Measurements from ENCODE around the gene CAMK1D. TPM values are rescaled to one million over a fixed set of nuclear protein-coding genes. Genes with fewer than 3 reads are reported as not detected.

Gene CAMK1D
- total RNA-seq, 6 experiments from 2014 or later = 5.3 to 10.8 (median 9.5) TPM

GRCh38 chr10:12409613-12410012 lies 60.3 kb downstream of the CAMK1D start:
- peak; percentile 25 to 56 (median 27) for ATAC-seq
- TF ChIP-seq POLR2A (IDR thresholded peaks at IDR 0.05) (no peak), CTCF (IDR thresholded peaks at IDR 0.05) (no peak)
- H3K27ac ChIP-seq = no peak overlapping the region
- intact Hi-C loops (cut with DNase I) = no loop called here
- H3K36me3 ChIP-seq = no peaks in the 10 kb centered on the region
- no peak for DNase-seq
- no peaks in the 10 kb centered on the region for H3K9me3 ChIP-seq
- no peak overlapping the region for H3K4me3 ChIP-seq
- H3K27me3 ChIP-seq = no peaks in the 10 kb centered on the region
- peaks cover 0 to 19% (median 3%) of the 10 kb centered on the region in 4 donors for H3K4me1 ChIP-seq
- 37% methylated on average over 5 of the region's 5 CpGs for WGBS (ENCODE audit: insufficient coverage, low coverage, low lambda C conversion rate, missing lambda C conversion rate)

DNA sequence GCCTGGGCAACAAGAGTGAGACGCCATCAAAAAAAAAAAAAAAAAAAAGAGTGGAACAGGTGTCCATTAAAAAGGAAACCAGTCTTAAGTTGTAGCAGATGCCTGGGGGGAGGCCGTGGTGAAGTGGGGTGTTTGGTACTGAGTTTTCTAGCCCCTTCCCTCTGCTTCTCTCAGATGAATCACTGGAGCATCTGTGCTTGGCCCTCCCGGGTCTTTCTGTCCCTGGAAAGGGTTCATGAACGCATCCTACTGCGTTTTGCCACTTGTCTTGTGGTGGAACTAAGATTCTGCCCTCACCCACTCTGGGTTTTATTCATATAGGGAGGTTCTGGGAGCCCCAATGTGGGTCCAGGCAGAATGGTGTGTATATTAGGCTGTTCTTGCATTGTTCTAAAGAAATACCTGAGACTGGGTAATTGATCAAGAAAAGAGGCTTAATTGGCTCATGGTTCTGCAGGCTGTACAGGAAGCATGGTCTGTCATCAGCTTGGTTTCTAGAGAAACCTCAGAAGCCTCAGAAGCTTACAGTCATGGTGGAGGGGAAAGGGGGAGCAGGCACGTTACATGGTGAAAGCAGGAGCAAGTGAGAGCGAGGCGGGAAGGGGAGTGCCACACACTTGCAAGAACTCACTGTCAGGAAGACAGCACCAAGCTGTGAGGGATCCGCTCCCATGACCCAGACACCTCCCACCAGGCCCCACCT lies 63.5 kb downstream of the CAMK1D start:
- Histone ChIP-seq H3K27ac (no peak overlapping the region), H3K36me3 (no peaks in the 10 kb centered on the region), H3K4me1 (peaks cover 0 to 10% (median 3%) of the 10 kb centered on the region in 4 donors), H3K27me3 (no peaks in the 10 kb centered on the region), H3K9me3 (no peaks in the 10 kb centered on the region), H3K4me3 (no peak overlapping the region)
- no peak for DNase-seq
- intact Hi-C loops (cut with DNase I) = no loop called here
- 85% methylated on average over 9 of the region's 9 CpGs for WGBS (ENCODE audit: insufficient coverage, low coverage, low lambda C conversion rate, missing lambda C conversion rate)
- TF ChIP-seq CTCF (IDR thresholded peaks at IDR 0.05) (no peak), POLR2A (IDR thresholded peaks at IDR 0.05) (no peak)
- no peak for ATAC-seq

DNA sequence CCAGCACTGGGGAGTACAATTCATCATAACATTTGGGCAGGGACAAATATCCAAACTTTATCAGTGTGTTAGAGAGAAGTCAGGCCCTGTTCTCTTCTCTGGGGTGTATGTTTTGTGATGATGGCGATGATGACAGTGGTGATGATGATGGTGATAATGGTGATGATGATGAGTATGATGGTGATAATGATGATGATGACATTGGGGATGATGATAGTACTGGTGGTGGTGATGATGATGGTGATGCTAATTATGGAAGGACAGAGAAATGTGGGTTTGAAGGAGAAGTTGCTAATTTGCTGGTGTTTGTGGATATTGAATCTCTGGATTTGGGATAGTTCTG lies 64.0 kb downstream of the CAMK1D start:
- WGBS (ENCODE audit: insufficient coverage, low coverage, low lambda C conversion rate, missing lambda C conversion rate) = 57% methylated on average over 1 of the region's 1 CpG
- ATAC-seq = no peak
- TF ChIP-seq CTCF (IDR thresholded peaks at IDR 0.05) (no peak), POLR2A (IDR thresholded peaks at IDR 0.05) (no peak)
- no peak for DNase-seq
- Histone ChIP-seq H3K27ac (no peak overlapping the region), H3K9me3 (no peaks in the 10 kb centered on the region), H3K36me3 (no peaks in the 10 kb centered on the region), H3K27me3 (no peaks in the 10 kb centered on the region), H3K4me3 (no peak overlapping the region), H3K4me1 (peaks cover 0 to 10% (median 3%) of the 10 kb centered on the region in 4 donors)
- intact Hi-C loops (cut with DNase I) = no loop called here

DNA sequence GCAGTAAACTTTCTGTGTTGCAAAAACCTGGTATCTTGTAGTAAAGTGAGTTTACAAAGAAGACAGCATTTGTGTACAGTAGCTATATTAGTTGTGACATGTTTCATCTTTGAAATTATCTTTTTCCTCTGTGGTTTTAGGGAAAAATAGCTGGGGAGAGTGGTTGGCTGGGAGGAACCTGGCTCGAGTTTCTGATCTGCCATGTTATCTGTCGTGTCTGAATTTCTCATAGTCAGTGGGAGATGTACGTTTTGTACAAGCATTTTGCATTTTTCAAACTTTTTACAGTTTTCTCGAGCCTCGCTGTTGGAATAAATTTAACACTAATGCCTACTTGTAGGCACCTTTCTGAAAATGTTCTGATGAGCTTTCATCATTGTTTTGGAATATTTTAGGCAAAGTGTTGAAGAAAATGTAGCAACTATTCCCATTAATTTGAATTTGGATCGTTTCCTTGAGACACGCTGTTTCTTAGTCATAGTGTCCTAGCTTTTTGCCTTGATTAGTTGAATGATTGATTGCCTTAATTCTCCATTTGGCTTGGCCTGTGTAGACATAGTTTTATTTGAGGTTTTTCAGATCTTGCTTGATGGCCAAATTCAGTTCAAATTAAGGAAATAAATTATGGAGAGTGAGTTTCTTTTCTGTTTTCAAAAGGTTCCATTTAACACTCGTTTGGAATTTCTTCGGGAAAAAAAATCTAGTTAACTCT lies 65.1 kb downstream of the CAMK1D start:
- H3K4me1 ChIP-seq = peaks cover 0 to 8% (median 3%) of the 10 kb centered on the region in 4 donors
- WGBS (ENCODE audit: insufficient coverage, low coverage, low lambda C conversion rate, missing lambda C conversion rate) = 77% methylated on average over 9 of the region's 9 CpGs
- no peak for DNase-seq
- intact Hi-C loops (cut with DNase I) = no loop called here
- no peak for TF ChIP-seq POLR2A (IDR thresholded peaks at IDR 0.05)
- TF ChIP-seq CTCF (IDR thresholded peaks at IDR 0.05) = no peak
- no peak overlapping the region for H3K4me3 ChIP-seq
- no peaks in the 10 kb centered on the region for H3K9me3 ChIP-seq
- H3K36me3 ChIP-seq = no peaks in the 10 kb centered on the region
- no peak for ATAC-seq
- H3K27me3 ChIP-seq = no peaks in the 10 kb centered on the region
- no peak overlapping the region for H3K27ac ChIP-seq

All from right lobe of liver (tissue), 6 donors.